H9 (cell line): ENCODE measurements around the gene CHKB. TPM values are rescaled to one million over a fixed set of nuclear protein-coding genes. Genes with fewer than 3 reads are reported as not detected.

ENCODE experiments used
- DNase-seq: peaks from one replicate; pipeline ENCODE4 v3.0.0-alpha.2; 2017
- H2AFZ ChIP-seq: one replicate; pipeline ENCODE4 v1.6.1; 2013; ENCODE audit warnings: mild to moderate bottlenecking, low read length, control low read depth, moderate library complexity
- H2AK5ac ChIP-seq: 2 replicates; pipeline ENCODE4 v1.6.1; 2013; ENCODE audit warnings: low read length, control low read depth, mixed read lengths; ENCODE audit not compliant: insufficient read length
- H2BK120ac ChIP-seq: one replicate; pipeline ENCODE4 v1.6.1; 2013; ENCODE audit warnings: low read depth, mild to moderate bottlenecking, low read length, control low read depth, inconsistent platforms; ENCODE audit not compliant: poor library complexity, severe bottlenecking
- H2BK12ac ChIP-seq: 2 replicates; pipeline ENCODE4 v1.6.1; 2013; ENCODE audit warnings: low read length, control low read depth, mixed read lengths, low read depth; ENCODE audit not compliant: insufficient read length
- H2BK15ac ChIP-seq: 2 replicates; pipeline ENCODE4 v1.6.1; 2013; ENCODE audit warnings: low read depth, low read length, control low read depth
- H2BK20ac ChIP-seq: one replicate; pipeline ENCODE4 v1.6.1; 2013; ENCODE audit warnings: low read depth, mild to moderate bottlenecking, low read length, control low read depth, inconsistent platforms; ENCODE audit not compliant: poor library complexity, severe bottlenecking
- H2BK5ac ChIP-seq: 2 replicates; pipeline ENCODE4 v1.6.1; 2013; ENCODE audit warnings: low read length, control low read depth, mixed read lengths; ENCODE audit not compliant: insufficient read length
- H3K14ac ChIP-seq: 2 replicates; pipeline ENCODE4 v1.6.1; 2013; ENCODE audit warnings: low read length, control low read depth; ENCODE audit not compliant: insufficient read depth
- H3K18ac ChIP-seq: 2 replicates; pipeline ENCODE4 v1.6.1; 2013; ENCODE audit warnings: low read depth, mild to moderate bottlenecking, mixed read lengths, low read length, control low read depth; ENCODE audit not compliant: insufficient read length
- H3K23ac ChIP-seq: 2 replicates; pipeline ENCODE4 v1.6.1; 2013; ENCODE audit warnings: low read length, control low read depth, mixed read lengths, low read depth; ENCODE audit not compliant: insufficient read length
- H3K23me2 ChIP-seq: 2 replicates; pipeline ENCODE4 v1.6.1; 2013; ENCODE audit warnings: low read depth, mild to moderate bottlenecking, mixed read lengths, low read length, control low read depth; ENCODE audit not compliant: insufficient read length, poor library complexity, severe bottlenecking
- H3K27ac ChIP-seq: 2 replicates; pipeline ENCODE4 v1.5.1; 2013; ENCODE audit warnings: low read length, control low read depth, mixed read lengths, low read depth; ENCODE audit not compliant: insufficient read length
- H3K27me3 ChIP-seq: 2 replicates; pipeline ENCODE4 v1.6.1; 2013; ENCODE audit warnings: low read length, control low read depth, inconsistent platforms; ENCODE audit not compliant: insufficient read depth
- H3K4ac ChIP-seq: 2 replicates; pipeline ENCODE4 v1.6.1; 2013; ENCODE audit warnings: low read depth, mild to moderate bottlenecking, control low read depth, inconsistent platforms, low read length, moderate library complexity
- H3K4me1 ChIP-seq: 2 replicates; pipeline ENCODE4 v1.6.1; 2013; ENCODE audit warnings: low read length, control low read depth, inconsistent platforms; ENCODE audit not compliant: insufficient read depth
- H3K4me2 ChIP-seq: 2 replicates; pipeline ENCODE4 v1.6.1; 2013; ENCODE audit warnings: low read length, control low read depth, mixed read lengths; ENCODE audit not compliant: insufficient read length, insufficient read depth
- H3K56ac ChIP-seq: 2 replicates; pipeline ENCODE4 v1.6.1; 2013; ENCODE audit warnings: low read depth, mild to moderate bottlenecking, mixed read lengths, low read length, control low read depth; ENCODE audit not compliant: insufficient read length
- H3K79me1 ChIP-seq: 2 replicates; pipeline ENCODE4 v1.6.1; 2013; ENCODE audit warnings: low read depth, mild to moderate bottlenecking, moderate library complexity, low read length, control low read depth, inconsistent platforms; ENCODE audit not compliant: insufficient read depth, poor library complexity, severe bottlenecking
- H3K79me2 ChIP-seq: 2 replicates; pipeline ENCODE4 v1.6.1; 2013; ENCODE audit warnings: low read length, control low read depth, inconsistent platforms; ENCODE audit not compliant: insufficient read depth
- H3K9ac ChIP-seq: 2 replicates; pipeline ENCODE4 v1.6.1; 2013; ENCODE audit warnings: low read length, control low read depth, mixed read lengths; ENCODE audit not compliant: insufficient read length; ENCODE audit errors: extremely low read depth
- H3K9me3 ChIP-seq: one replicate; pipeline ENCODE4 v1.6.1; 2013; ENCODE audit warnings: low read depth, low read length, inconsistent platforms; ENCODE audit not compliant: control insufficient read depth
- H3T11ph ChIP-seq: one replicate; pipeline ENCODE4 v1.6.1; 2013; ENCODE audit warnings: mild to moderate bottlenecking, low read length, control low read depth, inconsistent platforms
- H4K20me1 ChIP-seq: one replicate; pipeline ENCODE4 v1.6.1; 2013; ENCODE audit not compliant: control insufficient read depth, insufficient read length, insufficient read depth
- H4K5ac ChIP-seq: 2 replicates; pipeline ENCODE4 v1.6.1; 2013; ENCODE audit warnings: low read depth, mild to moderate bottlenecking, mixed read lengths, low read length, control low read depth; ENCODE audit not compliant: insufficient read length
- H4K8ac ChIP-seq: replicated peaks from 2 replicates; pipeline ENCODE4 v1.6.1; 2013; ENCODE audit warnings: low read length, control low read depth, mixed read lengths, low read depth; ENCODE audit not compliant: insufficient read length
- H4K91ac ChIP-seq: 2 replicates; pipeline ENCODE4 v1.6.1; 2013; ENCODE audit warnings: low read depth, mild to moderate bottlenecking, moderate library complexity, mixed read lengths, low read length, control low read depth; ENCODE audit not compliant: insufficient read length
- H3K27ac Mint-ChIP-seq, 3 experiments: 2 replicates in 2 of 3; 3 replicates in 1 of 3; pipeline ENCODE4 v1.8.0; 2020 to 2021; ENCODE audit warnings: mixed read lengths in 3 of 3, mild to moderate bottlenecking in 1 of 3, moderate library complexity in 1 of 3
- H3K27me3 Mint-ChIP-seq: 2 replicates; pipeline ENCODE4 v1.8.0; 2021; ENCODE audit warnings: low read depth, mild to moderate bottlenecking, moderate library complexity, mixed read lengths
- H3K36me3 Mint-ChIP-seq, 3 experiments: 2 replicates in 2 of 3; 3 replicates in 1 of 3; pipeline ENCODE4 v1.8.0; 2020 to 2021; ENCODE audit warnings: low read depth in 3 of 3, mixed read lengths in 3 of 3; ENCODE audit not compliant: insufficient read depth in 1 of 3
- H3K4me1 Mint-ChIP-seq, 2 experiments: 2 replicates each; pipeline ENCODE4 v1.8.0; 2020; ENCODE audit warnings: mixed read lengths in 2 of 2
- H3K4me3 Mint-ChIP-seq, 2 experiments: 2 replicates in 1 of 2; 3 replicates in 1 of 2; pipeline ENCODE4 v1.8.0; 2020 to 2021; ENCODE audit warnings: mild to moderate bottlenecking in 2 of 2, mixed read lengths in 2 of 2, moderate library complexity in 1 of 2
- H3K9me3 Mint-ChIP-seq, 2 experiments: 2 replicates in 1 of 2; 3 replicates in 1 of 2; pipeline ENCODE4 v1.8.0; 2020; ENCODE audit warnings: mild to moderate bottlenecking in 2 of 2, mixed read lengths in 2 of 2, moderate library complexity in 1 of 2
- WGBS: extraction: QIAGEN DNeasy Blood & Tissue Kit; methylation state at CpG from one replicate; pipeline ENCODE4 v1.1.7; 2013; ENCODE audit warnings: missing lambda C conversion rate, low lambda C conversion rate, mixed read lengths; ENCODE audit not compliant: insufficient read length; ENCODE audit errors: extremely low coverage; 5-methylcytosine and 5-hydroxymethylcytosine counted together
- total RNA-seq: library from RNA; stranded (reverse); gene quantifications from 2 replicates; pipeline ENCODE4 v1.2.1, GENCODE V29; 2021
- TF ChIP-seq, protein P1 (sequence below): fragments of 200-600 bp; sonication (generic); conservative IDR thresholded peaks from 3 replicates; pipeline ENCODE4 v1.8.0; 2021; ENCODE audit warnings: antibody characterized with exemption, mild to moderate bottlenecking

Gene CHKB
- total RNA-seq, 1 experiment from 2014 or later = 64.9 TPM

DNA sequence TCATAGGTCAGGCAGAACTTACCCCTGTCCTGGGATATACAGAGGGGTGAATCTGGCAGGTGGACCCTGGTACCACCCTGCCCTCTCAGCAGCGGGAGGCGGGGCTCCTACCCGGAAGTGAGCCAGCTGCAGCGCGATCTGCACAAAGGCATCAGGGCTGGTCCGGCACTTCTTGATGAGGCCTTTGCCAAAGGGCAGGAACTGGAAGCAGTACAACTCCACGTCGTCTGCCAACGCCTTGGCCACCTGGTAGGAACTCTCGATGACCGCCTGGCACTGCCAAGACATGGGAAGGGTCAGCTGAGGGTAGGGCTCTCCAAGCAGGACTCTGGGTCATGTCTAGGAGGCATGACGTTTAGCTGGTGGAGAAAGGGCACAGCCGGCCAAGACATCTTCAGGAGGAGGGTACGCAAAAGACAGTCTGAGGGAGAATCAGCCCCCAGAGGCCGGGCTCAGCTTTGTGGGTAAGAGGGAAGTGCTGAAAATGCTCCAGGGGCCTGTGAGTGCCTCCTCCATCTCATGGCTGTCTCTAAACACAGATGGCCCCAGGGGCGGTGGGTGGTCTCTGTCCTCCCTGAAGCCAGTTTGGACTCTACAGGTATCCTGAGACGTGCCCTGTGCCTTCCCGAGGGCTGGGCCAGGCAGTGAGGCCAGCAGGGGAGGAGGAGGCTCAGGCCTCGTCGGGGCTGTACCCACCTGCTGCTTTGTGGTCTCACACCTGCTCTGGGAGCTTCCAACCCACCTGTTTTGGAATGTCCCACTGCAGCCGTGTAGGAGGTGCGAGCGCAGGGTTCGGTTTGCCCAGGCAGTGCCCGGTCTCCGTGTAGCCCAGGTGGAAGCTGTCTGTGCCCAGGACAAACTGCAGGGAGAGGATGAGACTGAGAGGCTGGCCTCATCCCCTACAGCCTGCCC is 11.1 kb downstream of the CHKB start:
- Histone ChIP-seq H2AK5ac (no peak overlapping the region), H2BK120ac (no peak overlapping the region), H4K8ac (no peak overlapping the region), H3K18ac (no peak overlapping the region), H3K9ac (no peak overlapping the region), H4K91ac (no peak overlapping the region), H3K79me1 (no peaks in the 10 kb centered on the region), H2BK12ac (no peak overlapping the region), H4K20me1 (no peaks in the 10 kb centered on the region), H3K23me2 (no peaks in the 10 kb centered on the region), H4K5ac (no peak overlapping the region), H3K27me3 (no peaks in the 10 kb centered on the region), H3K4ac (no peak overlapping the region), H3K23ac (no peak overlapping the region), H3K27ac (no peak overlapping the region), H3K4me1 (no peaks in the 10 kb centered on the region), H3K56ac (no peak overlapping the region), H3K9me3 (no peaks in the 10 kb centered on the region), H2AFZ (no peak overlapping the region), H2BK5ac (no peak overlapping the region), H2BK15ac (no peak overlapping the region), H3K4me2 (no peak overlapping the region), H3K14ac (no peak overlapping the region), H3K79me2 (no peaks in the 10 kb centered on the region), H3T11ph (no peak overlapping the region), H2BK20ac (no peak overlapping the region)
- Mint-ChIP-seq H3K36me3 (peaks cover 13 to 78% (median 71%) of the 10 kb centered on the region in 3 experiments), H3K4me3 (no peak overlapping the region), H3K9me3 (no peaks in the 10 kb centered on the region), H3K4me1 (no peaks in the 10 kb centered on the region), H3K27me3 (no peaks in the 10 kb centered on the region; the same call in 1 of the 2 replicates), H3K27ac (no peak overlapping the region)
- WGBS = no CpG with 5 or more reads among the region's 26 CpGs
- DNase-seq = no peak
- TF ChIP-seq, protein P1, sequence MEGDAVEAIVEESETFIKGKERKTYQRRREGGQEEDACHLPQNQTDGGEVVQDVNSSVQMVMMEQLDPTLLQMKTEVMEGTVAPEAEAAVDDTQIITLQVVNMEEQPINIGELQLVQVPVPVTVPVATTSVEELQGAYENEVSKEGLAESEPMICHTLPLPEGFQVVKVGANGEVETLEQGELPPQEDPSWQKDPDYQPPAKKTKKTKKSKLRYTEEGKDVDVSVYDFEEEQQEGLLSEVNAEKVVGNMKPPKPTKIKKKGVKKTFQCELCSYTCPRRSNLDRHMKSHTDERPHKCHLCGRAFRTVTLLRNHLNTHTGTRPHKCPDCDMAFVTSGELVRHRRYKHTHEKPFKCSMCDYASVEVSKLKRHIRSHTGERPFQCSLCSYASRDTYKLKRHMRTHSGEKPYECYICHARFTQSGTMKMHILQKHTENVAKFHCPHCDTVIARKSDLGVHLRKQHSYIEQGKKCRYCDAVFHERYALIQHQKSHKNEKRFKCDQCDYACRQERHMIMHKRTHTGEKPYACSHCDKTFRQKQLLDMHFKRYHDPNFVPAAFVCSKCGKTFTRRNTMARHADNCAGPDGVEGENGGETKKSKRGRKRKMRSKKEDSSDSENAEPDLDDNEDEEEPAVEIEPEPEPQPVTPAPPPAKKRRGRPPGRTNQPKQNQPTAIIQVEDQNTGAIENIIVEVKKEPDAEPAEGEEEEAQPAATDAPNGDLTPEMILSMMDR = no peak
